GM18909 (cell line): ENCODE measurements around the gene WDTC1.
"Not testable (repeated sequence)": the region's sequence is repeated elsewhere in the genome, so short reads cannot be mapped to it uniquely, and the experiment has no call there.

Source experiments
- ATAC-seq: cut with Tn5 transposase; IDR thresholded peaks from one replicate; pipeline ENCODE4 v1.9.1; 2021; ENCODE audit warnings: mild to moderate bottlenecking; ENCODE audit not compliant: unreplicated experiment, poor library complexity

The WDTC1 gene

GRCh38 chr1:27246194-27246593 lies 11.8 kb downstream of the WDTC1 start:
- ATAC-seq, result no peak

GRCh38 chr1:27253596-27253995 lies 19.2 kb downstream of the WDTC1 start:
- no peak for ATAC-seq

- ATAC-seq, result no peak
Observed at GRCh38 chr1:27255136-27255535, 20.7 kb downstream of the WDTC1 start.

GRCh38 chr1:27257155-27257554 lies 22.7 kb downstream of the WDTC1 start:
- ATAC-seq, result no peak

GRCh38 chr1:27258598-27258997 lies 24.2 kb downstream of the WDTC1 start:
- no peak for ATAC-seq

- ATAC-seq, result no peak
Observed at GRCh38 chr1:27267153-27267552, 32.7 kb downstream of the WDTC1 start.

- ATAC-seq, result no peak
Observed at GRCh38 chr1:27269276-27269675, 34.8 kb downstream of the WDTC1 start.

GRCh38 chr1:27274204-27274603 lies 39.8 kb downstream of the WDTC1 start:
- ATAC-seq, result no peak

GRCh38 chr1:27275696-27276095 lies 41.3 kb downstream of the WDTC1 start:
- no peak for ATAC-seq

- no peak for ATAC-seq
Observed at GRCh38 chr1:27284425-27285273, 50.2 kb downstream of the WDTC1 start.

GRCh38 chr1:27285274-27285660 lies 50.8 kb downstream of the WDTC1 start:
- no peak for ATAC-seq

- not testable (repeated sequence) for ATAC-seq
Observed at GRCh38 chr1:27285821-27286220, 51.4 kb downstream of the WDTC1 start.

- ATAC-seq, result not testable (repeated sequence)
Observed at GRCh38 chr1:27289125-27289524, 54.7 kb downstream of the WDTC1 start.

- ATAC-seq, result no peak
Observed at GRCh38 chr1:27290581-27290980, 56.1 kb downstream of the WDTC1 start.

GRCh38 chr1:27292106-27292505 lies 57.7 kb downstream of the WDTC1 start:
- ATAC-seq, result no peak

- no peak for ATAC-seq
Observed at GRCh38 chr1:27293915-27294314, 59.5 kb downstream of the WDTC1 start.

GRCh38 chr1:27296773-27297291 lies 62.4 kb downstream of the WDTC1 start:
- ATAC-seq, result no peak

- ATAC-seq, result no peak
Observed at GRCh38 chr1:27297903-27298302, 63.5 kb downstream of the WDTC1 start.

- ATAC-seq, result no peak
Observed at GRCh38 chr1:27298632-27299384, 64.4 kb downstream of the WDTC1 start.

GRCh38 chr1:27299385-27300271 lies 65.2 kb downstream of the WDTC1 start:
- no peak for ATAC-seq
